ENCODE data around the gene LRBA. TPM values are rescaled to one million over a fixed set of nuclear protein-coding genes. Genes with fewer than 3 reads are reported as not detected.
"Not testable (repeated sequence)": the region's sequence is repeated elsewhere in the genome, so short reads cannot be mapped to it uniquely, and the experiment has no call there.

Gene LRBA
- total RNA-seq, 1 experiment from 2014 or later: 77.4 TPM

DNA sequence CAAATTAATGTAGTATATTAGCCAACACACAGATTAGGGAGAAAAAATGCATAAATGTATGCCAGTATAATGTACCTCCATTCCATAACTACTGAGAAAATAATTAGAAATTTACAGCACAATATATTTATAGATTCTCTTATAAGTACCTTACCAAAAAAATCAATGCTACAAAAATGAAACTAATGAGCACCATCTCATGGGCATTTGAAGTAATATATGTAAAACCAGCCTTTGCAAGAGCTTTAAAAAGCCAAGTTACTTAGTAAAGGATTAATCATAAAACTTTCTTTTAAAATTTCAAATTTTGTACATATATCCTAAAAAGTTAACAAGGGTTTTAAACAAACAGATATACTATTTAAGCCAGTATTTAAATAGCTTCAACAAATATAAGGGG, 43.2 kb downstream of the LRBA start:
- Histone ChIP-seq H3K4me2 (no peak overlapping the region), H3K36me3 (ENCODE audit: low read depth) (no peaks in the 10 kb centered on the region), H3F3A (ENCODE audit: insufficient read depth, low read depth) (no peaks in the 10 kb centered on the region), H3K27me3 (ENCODE audit: insufficient read depth, low read depth) (no peaks in the 10 kb centered on the region), H3K9me3 (ENCODE audit: insufficient read depth, low read depth) (no peaks in the 10 kb centered on the region), H3K79me2 (ENCODE audit: low read depth) (peaks cover 45% of the 10 kb centered on the region), H4K20me1 (ENCODE audit: insufficient read depth) (no peaks in the 10 kb centered on the region), H3K4me1 (replicated peaks; ENCODE audit: insufficient read depth) (no peaks in the 10 kb centered on the region), H3K9me2 (ENCODE audit: insufficient read depth) (no peaks in the 10 kb centered on the region), H2AFZ (no peak overlapping the region), H3K4me3 (no peak overlapping the region), H3K27ac (no peak overlapping the region)
- intact Hi-C loops (cut with micrococcal nuclease; ENCODE audit: unreplicated experiment): no loop called here
- ChIA-PET CTCF (interaction anchor here (0.6 kb wide), 1 partner anchor 674 kb away, joined by 4 read pairs; no protein-coding TSS in a partner anchor), POLR2A (ENCODE audit: unreplicated experiment) (interaction anchor here (0.5 to 0.7 kb wide), 2 partner anchors 64 to 1667 kb away, joined by 3 read pairs; no protein-coding TSS in a partner anchor)
- TF ChIP-seq, protein P1, sequence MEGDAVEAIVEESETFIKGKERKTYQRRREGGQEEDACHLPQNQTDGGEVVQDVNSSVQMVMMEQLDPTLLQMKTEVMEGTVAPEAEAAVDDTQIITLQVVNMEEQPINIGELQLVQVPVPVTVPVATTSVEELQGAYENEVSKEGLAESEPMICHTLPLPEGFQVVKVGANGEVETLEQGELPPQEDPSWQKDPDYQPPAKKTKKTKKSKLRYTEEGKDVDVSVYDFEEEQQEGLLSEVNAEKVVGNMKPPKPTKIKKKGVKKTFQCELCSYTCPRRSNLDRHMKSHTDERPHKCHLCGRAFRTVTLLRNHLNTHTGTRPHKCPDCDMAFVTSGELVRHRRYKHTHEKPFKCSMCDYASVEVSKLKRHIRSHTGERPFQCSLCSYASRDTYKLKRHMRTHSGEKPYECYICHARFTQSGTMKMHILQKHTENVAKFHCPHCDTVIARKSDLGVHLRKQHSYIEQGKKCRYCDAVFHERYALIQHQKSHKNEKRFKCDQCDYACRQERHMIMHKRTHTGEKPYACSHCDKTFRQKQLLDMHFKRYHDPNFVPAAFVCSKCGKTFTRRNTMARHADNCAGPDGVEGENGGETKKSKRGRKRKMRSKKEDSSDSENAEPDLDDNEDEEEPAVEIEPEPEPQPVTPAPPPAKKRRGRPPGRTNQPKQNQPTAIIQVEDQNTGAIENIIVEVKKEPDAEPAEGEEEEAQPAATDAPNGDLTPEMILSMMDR (conservative IDR thresholded peaks at IDR 0.05): no peak
- no peak for TF ChIP-seq EZH2 (IDR thresholded peaks at IDR 0.05; ENCODE audit: low read depth)
- DNase-seq: no peak
- BruUV-seq (replicated peaks): no TSS peak

DNA sequence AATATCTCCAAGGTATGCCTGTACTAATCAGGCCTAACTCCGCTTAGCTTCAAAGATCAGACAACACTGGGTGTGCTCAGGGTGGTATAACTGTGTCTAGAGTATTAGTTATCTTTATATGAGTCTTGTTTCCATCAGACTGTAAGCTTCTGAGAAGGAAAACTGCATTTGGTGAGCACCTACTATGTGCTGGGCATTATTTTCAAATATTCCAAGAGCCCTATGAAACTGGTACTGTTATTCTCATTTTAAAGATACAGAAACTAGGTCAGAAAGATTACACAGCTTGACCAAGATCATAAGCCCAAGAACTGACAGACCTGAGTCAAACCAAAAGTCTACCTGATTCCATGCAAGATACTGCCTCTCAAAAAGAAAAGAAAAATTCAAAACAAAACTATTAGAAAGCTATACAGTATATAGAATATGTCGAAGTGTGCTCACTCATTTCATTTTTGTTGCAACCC, 44.4 kb downstream of the LRBA start:
- H2AFZ ChIP-seq: no peak overlapping the region
- no peaks in the 10 kb centered on the region for H3F3A ChIP-seq (ENCODE audit: insufficient read depth, low read depth)
- no peaks in the 10 kb centered on the region for H3K9me3 ChIP-seq (ENCODE audit: insufficient read depth, low read depth)
- no peak overlapping the region for H3K4me2 ChIP-seq
- H3K4me3 ChIP-seq: no peak overlapping the region
- ChIA-PET CTCF (interaction anchor here (0.8 kb wide), 1 partner anchor 36 kb away, joined by 8 read pairs; no protein-coding TSS in a partner anchor), POLR2A (ENCODE audit: unreplicated experiment) (no interaction called here)
- H3K4me1 ChIP-seq (replicated peaks; ENCODE audit: insufficient read depth): no peaks in the 10 kb centered on the region
- H4K20me1 ChIP-seq (ENCODE audit: insufficient read depth): no peaks in the 10 kb centered on the region
- H3K27me3 ChIP-seq (ENCODE audit: insufficient read depth, low read depth): no peaks in the 10 kb centered on the region
- no peaks in the 10 kb centered on the region for H3K9me2 ChIP-seq (ENCODE audit: insufficient read depth)
- intact Hi-C loops (cut with micrococcal nuclease; ENCODE audit: unreplicated experiment): no loop called here
- no peaks in the 10 kb centered on the region for H3K36me3 ChIP-seq (ENCODE audit: low read depth)
- no peak overlapping the region for H3K27ac ChIP-seq
- TF ChIP-seq EZH2 (IDR thresholded peaks at IDR 0.05; ENCODE audit: low read depth): no peak
- TF ChIP-seq, protein P1 (conservative IDR thresholded peaks at IDR 0.05): no peak
- no TSS peak for BruUV-seq (replicated peaks)
- H3K79me2 ChIP-seq (ENCODE audit: low read depth): peaks cover 45% of the 10 kb centered on the region
- DNase-seq: no peak

DNA sequence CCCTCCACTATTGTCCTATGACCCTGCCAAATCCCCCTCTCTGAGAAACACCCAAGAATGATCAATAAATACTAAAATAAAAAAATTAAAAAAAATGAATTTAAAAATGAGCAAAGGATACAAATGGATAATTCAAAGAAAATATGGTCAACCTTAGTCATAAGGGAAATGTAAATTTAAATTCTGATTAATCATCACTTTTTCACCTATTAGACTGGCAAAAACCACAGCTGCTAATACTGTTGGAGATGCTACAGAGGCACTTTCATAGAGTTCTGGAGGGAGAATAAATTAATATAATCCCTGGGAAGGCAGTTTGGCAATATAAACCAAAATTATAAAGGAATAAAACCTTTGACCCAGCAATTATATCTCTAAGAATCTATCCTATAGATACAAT, 50.3 kb downstream of the LRBA start:
- Histone ChIP-seq H3K79me2 (ENCODE audit: low read depth) (peaks cover 11% of the 10 kb centered on the region; the same call in 1 of the 2 replicates), H3K36me3 (ENCODE audit: low read depth) (no peaks in the 10 kb centered on the region), H4K20me1 (ENCODE audit: insufficient read depth) (no peaks in the 10 kb centered on the region), H3K9me3 (ENCODE audit: insufficient read depth, low read depth) (no peaks in the 10 kb centered on the region), H3K27ac (no peak overlapping the region), H3F3A (ENCODE audit: insufficient read depth, low read depth) (peaks cover 4% of the 10 kb centered on the region; the same call in 1 of the 2 replicates), H2AFZ (no peak overlapping the region), H3K4me3 (no peak overlapping the region), H3K9me2 (ENCODE audit: insufficient read depth) (no peaks in the 10 kb centered on the region), H3K27me3 (ENCODE audit: insufficient read depth, low read depth) (no peaks in the 10 kb centered on the region), H3K4me1 (replicated peaks; ENCODE audit: insufficient read depth) (no peaks in the 10 kb centered on the region), H3K4me2 (no peak overlapping the region)
- TF ChIP-seq, protein P1 (conservative IDR thresholded peaks at IDR 0.05): no peak
- TF ChIP-seq EZH2 (IDR thresholded peaks at IDR 0.05; ENCODE audit: low read depth): no peak
- BruUV-seq (replicated peaks): no TSS peak
- DNase-seq: no peak
- CTCF ChIA-PET: no interaction called here
- POLR2A ChIA-PET (ENCODE audit: unreplicated experiment): no interaction called here
- intact Hi-C loops (cut with micrococcal nuclease; ENCODE audit: unreplicated experiment): no loop called here

DNA sequence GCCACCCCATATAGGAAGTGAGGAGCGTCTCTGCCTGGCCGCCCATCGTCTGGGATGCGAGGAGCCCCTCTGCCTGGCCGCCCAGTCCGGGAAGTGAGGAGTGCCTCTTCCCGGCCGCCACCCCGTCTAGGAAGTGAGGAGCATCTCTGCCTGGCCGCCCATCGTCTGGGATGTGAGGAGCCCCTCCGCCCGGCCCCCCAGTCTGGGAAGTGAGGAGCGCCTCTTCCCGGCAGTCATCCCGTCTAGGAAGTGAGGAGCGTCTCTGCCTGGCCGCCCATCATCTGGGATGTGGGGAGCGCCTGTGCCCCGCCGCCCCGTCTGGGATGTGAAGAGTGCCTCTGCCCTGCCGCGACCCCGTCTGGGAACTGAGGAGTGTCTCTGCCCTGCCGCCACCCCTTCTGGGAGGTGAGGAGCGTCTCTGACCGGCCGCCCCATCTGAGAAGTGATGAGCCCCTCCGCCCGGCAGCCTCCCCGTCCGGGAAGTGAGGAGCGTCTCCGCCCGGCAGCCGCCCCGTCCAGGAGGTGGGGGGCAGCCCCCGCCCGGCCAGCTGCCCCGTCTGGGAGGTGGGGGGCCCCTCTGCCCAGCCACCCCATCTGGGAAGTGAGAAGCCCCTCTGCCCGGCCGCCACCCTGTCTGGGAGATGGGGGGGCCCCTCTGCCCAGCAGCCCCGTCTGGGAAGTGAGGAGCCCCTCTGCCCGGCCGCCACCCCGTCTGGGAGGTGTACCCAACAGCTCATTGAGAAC, 51.3 kb downstream of the LRBA start:
- H3F3A ChIP-seq (ENCODE audit: insufficient read depth, low read depth); H4K20me1 ChIP-seq (ENCODE audit: insufficient read depth); CTCF ChIA-PET; H3K27ac ChIP-seq; DNase-seq; H3K4me3 ChIP-seq; H3K4me2 ChIP-seq; H3K36me3 ChIP-seq (ENCODE audit: low read depth); H3K9me3 ChIP-seq (ENCODE audit: insufficient read depth, low read depth); BruUV-seq (replicated peaks); H3K9me2 ChIP-seq (ENCODE audit: insufficient read depth); H2AFZ ChIP-seq; intact Hi-C loops (cut with micrococcal nuclease; ENCODE audit: unreplicated experiment); H3K4me1 ChIP-seq (replicated peaks; ENCODE audit: insufficient read depth); POLR2A ChIA-PET (ENCODE audit: unreplicated experiment); H3K27me3 ChIP-seq (ENCODE audit: insufficient read depth, low read depth): not testable (repeated sequence)
- peaks cover 11% of the 10 kb centered on the region; the same call in 1 of the 2 replicates for H3K79me2 ChIP-seq (ENCODE audit: low read depth)

Data from PC-9 (cell line).